Measurements from ENCODE around the gene ZNF438.

ZNF438 gene

GRCh38 chr10:31017534-31018355 lies 13.9 kb downstream of the ZNF438 start:
- no peak for DNase-seq (ENCODE audit: low read depth in 2 of 2, low spot score in 1 of 2)

- no peak for DNase-seq (ENCODE audit: low read depth in 2 of 2, low spot score in 1 of 2)
Observed at GRCh38 chr10:31014161-31014875, 17.3 kb downstream of the ZNF438 start.

- DNase-seq (ENCODE audit: low read depth in 2 of 2, low spot score in 1 of 2), result no peak
Observed at GRCh38 chr10:31013331-31013730, 18.3 kb downstream of the ZNF438 start.

- no peak for DNase-seq (ENCODE audit: low read depth in 2 of 2, low spot score in 1 of 2)
Observed at GRCh38 chr10:31011665-31012022, 20.0 kb downstream of the ZNF438 start.

GRCh38 chr10:31011017-31011664 lies 20.5 kb downstream of the ZNF438 start:
- DNase-seq (ENCODE audit: low read depth in 2 of 2, low spot score in 1 of 2), result no peak

- no peak for DNase-seq (ENCODE audit: low read depth in 2 of 2, low spot score in 1 of 2)
Observed at GRCh38 chr10:31010062-31010461, 21.6 kb downstream of the ZNF438 start.

- DNase-seq (ENCODE audit: low read depth in 2 of 2, low spot score in 1 of 2), result no peak
Observed at GRCh38 chr10:31005895-31006294, 25.8 kb downstream of the ZNF438 start.

GRCh38 chr10:31004611-31005193 lies 27.0 kb downstream of the ZNF438 start:
- no peak for DNase-seq (ENCODE audit: low read depth in 2 of 2, low spot score in 1 of 2)

GRCh38 chr10:31001740-31002139 lies 29.9 kb downstream of the ZNF438 start:
- no peak for DNase-seq (ENCODE audit: low read depth in 2 of 2, low spot score in 1 of 2)

- DNase-seq (ENCODE audit: low read depth in 2 of 2, low spot score in 1 of 2), result no peak
Observed at GRCh38 chr10:31000867-31001266, 30.8 kb downstream of the ZNF438 start.

- DNase-seq (ENCODE audit: low read depth in 2 of 2, low spot score in 1 of 2), result no peak
Observed at GRCh38 chr10:31000071-31000782, 31.4 kb downstream of the ZNF438 start.

GRCh38 chr10:30999070-30999712 lies 32.5 kb downstream of the ZNF438 start:
- no peak for DNase-seq (ENCODE audit: low read depth in 2 of 2, low spot score in 1 of 2)

- no peak for DNase-seq (ENCODE audit: low read depth in 2 of 2, low spot score in 1 of 2)
Observed at GRCh38 chr10:30997536-30998235, 34.0 kb downstream of the ZNF438 start.

- no peak for DNase-seq (ENCODE audit: low read depth in 2 of 2, low spot score in 1 of 2)
Observed at GRCh38 chr10:30996481-30997005, 35.1 kb downstream of the ZNF438 start.

GRCh38 chr10:30995081-30995770 lies 36.4 kb downstream of the ZNF438 start:
- no peak for DNase-seq (ENCODE audit: low read depth in 2 of 2, low spot score in 1 of 2)

GRCh38 chr10:30993155-30993554 lies 38.5 kb downstream of the ZNF438 start:
- no peak for DNase-seq (ENCODE audit: low read depth in 2 of 2, low spot score in 1 of 2)

- DNase-seq (ENCODE audit: low read depth in 2 of 2, low spot score in 1 of 2), result no peak
Observed at GRCh38 chr10:30992681-30993080, 39.0 kb downstream of the ZNF438 start.

- DNase-seq (ENCODE audit: low read depth in 2 of 2, low spot score in 1 of 2), result no peak
Observed at GRCh38 chr10:30991647-30992011, 40.0 kb downstream of the ZNF438 start.

- DNase-seq (ENCODE audit: low read depth in 2 of 2, low spot score in 1 of 2), result no peak
Observed at GRCh38 chr10:30990971-30991646, 40.6 kb downstream of the ZNF438 start.
